ENCODE measurements around the gene PRKG1. TPM values are rescaled to one million over a fixed set of nuclear protein-coding genes. Genes with fewer than 3 reads are reported as not detected.
"Not testable (repeated sequence)": the region's sequence is repeated elsewhere in the genome, so short reads cannot be mapped to it uniquely, and the experiment has no call there.

PRKG1 gene
- total RNA-seq, 1 donor from 2014 or later = 28.2 TPM

DNA sequence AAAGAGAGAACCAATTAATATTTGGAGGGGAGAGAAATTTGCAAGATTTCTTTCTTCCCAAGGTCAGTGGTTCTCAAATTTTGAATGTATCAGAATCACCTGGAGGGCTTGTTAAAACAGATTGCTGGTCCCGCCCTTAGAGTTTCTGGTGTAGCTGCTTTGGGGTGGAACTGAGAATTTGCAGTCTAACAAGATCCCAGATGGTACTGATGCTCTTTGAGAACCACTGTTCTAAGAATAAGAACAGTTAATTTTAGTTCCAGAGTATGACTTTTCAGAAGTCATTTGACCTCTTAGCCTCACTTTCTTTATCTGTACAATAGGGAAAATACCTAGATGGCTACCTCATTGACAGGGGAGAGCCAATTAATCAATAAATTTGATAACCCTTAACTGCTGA lies 161.6 kb downstream of the PRKG1 start:
- no peak for ATAC-seq (ENCODE audit: poor library complexity)
- DNase-seq = no peak
- intact Hi-C loops (cut with DNase I) = no loop called here

DNA sequence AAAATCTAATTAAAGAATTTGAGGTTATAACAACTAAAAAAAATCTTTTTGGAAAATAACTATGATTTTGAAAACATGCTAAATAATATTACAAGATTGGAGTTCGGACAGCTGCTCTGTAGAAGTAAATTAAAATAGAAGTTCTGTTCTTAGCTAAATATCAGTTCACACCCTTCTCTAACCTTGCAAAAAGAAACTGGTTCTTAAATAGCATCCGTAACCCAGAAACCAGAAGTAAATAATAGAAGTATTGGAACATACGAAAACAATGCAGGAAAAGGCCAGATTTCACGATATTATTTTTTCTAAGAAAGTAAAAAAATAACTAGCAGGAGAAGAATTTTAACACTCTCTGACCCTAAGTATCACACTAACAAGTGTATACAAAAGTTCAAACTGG lies 164.7 kb downstream of the PRKG1 start:
- peak; percentile 65 for ATAC-seq (ENCODE audit: poor library complexity)
- intact Hi-C loops (cut with DNase I) = no loop called here
- no peak for DNase-seq

DNA sequence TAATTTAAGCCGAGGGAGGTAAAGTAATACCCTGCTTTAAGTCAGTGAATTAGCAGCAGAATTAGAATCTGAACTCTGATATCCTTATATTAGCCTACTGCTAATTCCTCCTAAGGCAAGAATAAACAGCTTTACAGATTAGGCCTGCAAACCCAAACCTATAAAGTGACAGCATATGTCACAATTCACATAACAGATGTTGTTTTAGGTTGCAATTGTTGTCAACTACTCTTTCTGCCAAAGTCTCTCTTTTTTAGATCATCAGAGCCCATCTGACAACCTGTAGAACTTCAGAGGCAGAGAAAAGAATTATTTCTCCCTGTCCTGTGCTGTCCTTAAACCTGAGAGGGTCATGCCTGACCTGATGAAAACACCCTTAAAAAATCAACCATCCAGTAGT lies 167.2 kb downstream of the PRKG1 start:
- no peak for ATAC-seq (ENCODE audit: poor library complexity)
- no peak for DNase-seq
- intact Hi-C loops (cut with DNase I) = loop anchor here (10.0 kb wide), 1 partner anchor 167 kb away; the partner anchor contains the start of gene PRKG1

DNA sequence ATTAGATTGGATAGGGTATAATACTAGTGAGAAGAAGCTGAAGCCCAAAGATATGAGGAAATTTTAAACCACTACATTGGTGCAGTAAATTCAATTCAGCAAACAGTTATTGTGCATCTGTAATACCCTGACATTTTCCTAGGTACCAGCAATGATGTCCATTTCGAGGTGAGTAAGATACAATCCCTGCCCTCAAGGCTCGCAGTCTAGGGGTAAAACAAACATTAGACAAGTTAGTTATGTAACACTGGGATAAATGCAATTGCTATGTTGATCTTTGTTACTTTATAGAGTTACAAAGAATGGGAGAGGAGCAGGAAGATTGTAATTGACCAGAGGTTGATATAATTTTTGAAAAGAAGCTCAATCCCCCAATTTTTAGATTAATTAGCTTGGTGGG lies 168.1 kb downstream of the PRKG1 start:
- intact Hi-C loops (cut with DNase I) = loop anchor here (10.0 kb wide), 1 partner anchor 168 kb away; the partner anchor contains the start of gene PRKG1
- ATAC-seq (ENCODE audit: poor library complexity) = no peak
- DNase-seq = no peak

DNA sequence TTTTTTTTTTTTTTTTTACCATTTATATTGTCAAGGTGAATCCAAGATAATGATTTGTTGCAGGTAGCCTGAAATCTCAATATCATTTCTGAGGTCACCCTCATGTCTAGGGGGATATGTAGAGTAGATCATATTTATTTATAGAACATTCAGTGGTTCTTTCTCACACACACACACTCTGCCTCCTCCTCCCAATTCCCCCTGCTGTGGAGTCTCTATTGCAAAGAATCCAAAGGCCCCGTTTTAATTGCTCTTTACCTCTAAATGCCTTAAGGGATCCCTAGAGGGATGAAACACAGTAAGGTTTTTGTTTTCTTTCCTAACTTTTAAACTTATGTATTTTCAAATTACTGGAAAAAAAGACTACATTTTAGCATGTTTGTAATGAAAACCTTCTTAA lies 170.0 kb downstream of the PRKG1 start:
- intact Hi-C loops (cut with DNase I) = loop anchor here (10.0 kb wide), 1 partner anchor 170 kb away; the partner anchor contains the start of gene PRKG1
- peak; percentile 76 for ATAC-seq (ENCODE audit: poor library complexity)
- DNase-seq = no peak

DNA sequence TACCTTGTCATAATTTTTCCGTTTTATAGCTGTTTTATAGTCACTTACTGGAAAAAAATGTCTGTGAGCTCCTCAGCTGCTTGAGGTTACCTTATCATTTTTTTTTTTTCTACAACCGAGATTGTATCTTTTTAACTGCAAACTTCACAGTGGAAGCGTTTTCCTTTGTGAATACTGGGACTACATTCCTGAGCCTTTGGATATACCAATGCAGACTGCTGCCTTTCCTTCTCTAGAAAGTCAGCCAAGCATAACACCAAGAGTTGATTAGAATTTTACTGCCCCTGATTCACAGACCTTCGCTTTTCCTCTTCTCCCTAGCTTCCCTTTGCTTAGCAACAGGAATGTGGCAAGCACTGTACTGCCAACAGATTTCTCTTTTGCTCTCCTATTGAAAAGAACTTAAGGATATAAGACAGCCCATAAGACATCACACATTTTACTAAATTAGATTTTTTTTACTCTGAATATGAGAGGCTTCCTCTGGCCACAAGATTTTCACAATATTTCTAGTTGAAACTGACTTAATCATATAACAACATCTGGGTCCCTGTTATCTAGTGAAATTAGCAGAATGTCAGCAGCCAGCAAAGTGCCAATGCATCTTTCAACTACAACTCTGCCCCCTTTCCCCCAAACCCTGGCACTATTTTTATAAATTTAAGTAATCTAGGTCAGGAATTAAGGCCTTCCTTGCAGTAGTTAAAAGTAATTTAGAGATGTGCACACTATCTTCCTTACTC lies 170.6 kb downstream of the PRKG1 start:
- ATAC-seq (ENCODE audit: poor library complexity) (peak; percentile 86), DNase-seq (no peak)
- intact Hi-C loops (cut with DNase I) = loop anchor here (10.0 kb wide), 1 partner anchor 170 kb away; the partner anchor contains the start of gene PRKG1

DNA sequence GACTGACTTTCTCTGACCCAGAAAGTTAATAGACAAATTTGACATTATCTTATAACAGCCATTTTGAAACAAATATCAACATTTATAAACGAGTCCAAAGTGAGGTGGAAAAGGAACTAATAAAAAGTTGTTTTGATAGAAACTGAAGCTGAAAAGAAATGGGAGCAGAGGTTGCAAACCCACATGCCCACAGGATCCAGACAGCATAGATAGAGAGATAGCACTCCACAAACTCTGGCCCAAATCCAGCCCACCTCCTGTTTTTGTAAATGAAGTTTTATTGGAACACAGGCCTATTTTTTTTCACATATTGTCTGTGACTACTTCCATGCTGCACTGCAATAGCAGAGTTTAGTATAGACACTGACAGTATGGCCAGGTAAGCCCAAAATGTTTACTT lies 171.9 kb downstream of the PRKG1 start:
- intact Hi-C loops (cut with DNase I) = loop anchor here (10.0 kb wide), 1 partner anchor 171 kb away; the partner anchor contains the start of gene PRKG1
- no peak for DNase-seq
- no peak for ATAC-seq (ENCODE audit: poor library complexity)

DNA sequence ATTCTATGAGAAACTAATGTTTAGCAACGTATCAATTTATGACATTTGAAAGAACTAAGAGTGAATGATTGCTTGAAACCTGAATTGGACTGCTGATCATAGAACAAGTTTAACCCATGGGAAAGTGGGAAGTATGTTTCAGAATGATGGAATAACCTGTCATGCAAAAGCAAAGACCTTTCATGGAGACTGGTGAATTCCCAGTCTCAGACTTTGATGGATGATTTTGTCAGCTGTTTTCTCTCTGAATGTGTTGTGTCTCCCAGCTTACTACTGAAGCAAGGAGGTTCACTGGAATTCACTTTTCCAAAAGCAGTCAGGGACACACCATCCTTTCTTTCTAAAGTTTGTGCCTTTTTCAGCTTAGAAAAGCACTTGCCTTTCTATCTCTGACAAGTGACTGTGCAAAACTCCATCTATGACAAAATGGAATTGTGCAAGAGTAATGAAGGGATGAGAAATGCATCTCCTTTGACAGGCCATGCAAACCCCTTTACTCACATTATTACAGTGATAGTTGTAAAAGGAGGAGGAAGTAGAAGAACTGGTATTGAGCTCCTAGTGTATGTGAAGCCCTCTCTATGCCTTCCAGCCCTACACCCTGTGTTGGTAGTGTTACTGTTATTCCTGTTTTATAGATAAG lies 176.1 kb downstream of the PRKG1 start:
- ATAC-seq (ENCODE audit: poor library complexity) = peak; percentile 18
- intact Hi-C loops (cut with DNase I) = no loop called here

DNA sequence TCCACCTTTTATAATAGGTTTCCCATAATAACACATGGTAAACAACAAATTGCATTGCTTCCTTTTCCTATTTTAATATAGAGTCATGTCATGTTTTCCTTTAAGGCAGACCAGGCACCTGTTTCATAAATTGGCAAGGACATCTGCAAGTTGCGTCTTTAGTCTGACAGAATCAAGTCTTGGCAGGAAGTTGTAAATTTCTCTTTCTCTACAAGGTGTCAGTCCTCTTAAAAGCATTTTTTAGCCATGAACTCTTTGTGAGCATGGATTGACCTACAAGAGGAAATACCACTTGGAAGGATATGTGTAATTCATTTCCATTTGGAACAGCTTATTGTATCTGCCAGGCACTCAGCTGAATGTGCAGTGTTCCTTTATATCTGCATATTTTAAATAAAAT lies 176.8 kb downstream of the PRKG1 start:
- intact Hi-C loops (cut with DNase I) = no loop called here
- no peak for ATAC-seq (ENCODE audit: poor library complexity)
- no peak for DNase-seq

More for the DNA sequence above, 176.1 kb downstream of the PRKG1 start:
- DNase-seq = no peak

DNA sequence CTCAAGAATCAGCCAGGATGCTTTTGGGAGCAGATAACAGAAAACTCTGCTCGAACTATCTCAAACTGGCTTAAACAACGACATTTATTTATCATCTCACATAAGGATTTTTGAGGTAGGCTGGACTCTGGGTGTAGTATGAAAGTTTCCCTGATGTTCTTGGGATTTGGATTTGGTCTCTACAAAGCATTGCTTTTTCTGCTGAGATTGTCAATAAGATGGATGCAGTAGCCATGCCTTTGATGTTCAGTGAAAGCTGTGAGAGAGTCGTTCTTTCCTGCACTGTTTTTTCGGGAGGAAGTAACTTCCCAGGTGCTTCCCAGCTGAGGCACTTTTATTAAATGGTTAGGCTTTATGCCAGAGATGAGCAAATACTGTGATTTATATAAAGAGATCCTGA lies 181.1 kb downstream of the PRKG1 start:
- DNase-seq (no peak), ATAC-seq (ENCODE audit: poor library complexity) (no peak)
- intact Hi-C loops (cut with DNase I) = no loop called here

DNA sequence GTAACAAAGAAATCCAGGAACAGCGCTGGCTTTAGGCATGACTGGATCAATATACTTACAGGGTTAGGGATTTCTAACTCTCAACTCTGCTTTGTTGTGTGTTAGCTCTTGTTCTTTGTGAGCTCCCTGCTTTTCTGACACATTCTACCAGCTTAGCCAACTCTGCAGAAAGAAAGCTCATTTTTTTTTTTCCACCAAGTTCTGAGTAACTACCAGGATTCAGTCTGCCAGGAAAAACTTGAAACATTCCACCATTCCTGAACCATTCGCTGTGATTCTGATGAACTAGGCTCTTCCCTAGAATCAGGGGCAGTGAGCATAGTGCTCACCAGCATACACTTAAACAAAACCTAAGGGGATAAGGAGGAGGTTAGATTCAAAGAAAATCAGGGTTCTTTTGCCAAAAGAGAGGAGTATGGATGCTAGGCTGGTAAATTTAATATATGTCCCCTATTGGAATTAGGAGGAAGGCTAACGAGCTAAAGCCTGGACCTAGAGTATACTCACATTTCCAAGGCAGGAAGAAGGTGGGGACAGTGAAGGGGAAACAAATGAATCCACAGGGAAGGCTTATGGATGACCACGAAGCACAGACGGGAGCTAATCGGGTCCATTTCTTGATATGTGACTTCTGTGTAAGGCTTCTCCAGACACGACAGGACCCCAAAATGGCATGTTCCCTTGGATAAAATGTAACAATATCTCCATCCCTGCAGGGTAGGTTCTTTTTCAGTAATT lies 183.4 kb downstream of the PRKG1 start:
- intact Hi-C loops (cut with DNase I) = no loop called here
- ATAC-seq (ENCODE audit: poor library complexity) = no peak
- DNase-seq = no peak

DNA sequence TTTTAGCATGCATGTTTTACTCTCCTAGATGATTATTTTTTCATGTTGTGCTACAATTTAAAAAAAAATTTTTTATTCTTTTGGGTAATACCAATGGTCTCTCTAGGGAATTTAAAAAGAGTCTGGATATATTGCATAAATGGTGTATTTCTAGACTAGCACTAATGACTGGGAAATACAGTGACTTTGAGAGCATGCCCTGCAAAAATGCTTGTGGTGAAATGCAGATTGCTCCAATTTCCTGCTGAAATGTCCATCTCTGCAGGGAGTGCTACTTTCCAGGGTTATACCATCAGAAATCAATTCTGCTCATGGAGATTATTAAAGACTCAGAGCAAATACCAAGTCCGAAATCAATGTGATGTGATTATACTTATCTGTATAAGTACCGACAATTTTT lies 186.1 kb downstream of the PRKG1 start:
- no peak for DNase-seq
- ATAC-seq (ENCODE audit: poor library complexity) = no peak
- intact Hi-C loops (cut with DNase I) = no loop called here

DNA sequence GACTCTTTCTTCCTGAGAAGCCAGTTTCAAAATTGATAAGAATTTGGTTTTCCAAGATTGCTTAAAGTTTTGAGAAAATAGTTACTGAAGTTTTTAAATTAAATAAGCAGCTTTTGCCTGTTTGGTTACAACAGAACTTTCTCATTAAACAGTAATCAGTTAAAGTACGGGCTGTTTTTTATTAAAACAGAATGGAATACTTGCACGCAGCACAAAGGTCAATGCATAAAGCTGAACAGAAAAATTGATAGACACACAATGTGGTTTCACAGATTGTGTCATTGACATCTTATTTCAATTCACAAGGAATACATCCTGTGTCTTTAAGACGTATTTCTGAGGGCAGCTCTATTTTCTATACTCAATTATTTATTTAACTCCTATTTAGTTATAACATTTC lies 192.2 kb downstream of the PRKG1 start:
- no peak for ATAC-seq (ENCODE audit: poor library complexity)
- DNase-seq = no peak
- intact Hi-C loops (cut with DNase I) = loop anchor here (5.0 kb wide), 1 partner anchor 341 kb away; no protein-coding TSS in a partner anchor

DNA sequence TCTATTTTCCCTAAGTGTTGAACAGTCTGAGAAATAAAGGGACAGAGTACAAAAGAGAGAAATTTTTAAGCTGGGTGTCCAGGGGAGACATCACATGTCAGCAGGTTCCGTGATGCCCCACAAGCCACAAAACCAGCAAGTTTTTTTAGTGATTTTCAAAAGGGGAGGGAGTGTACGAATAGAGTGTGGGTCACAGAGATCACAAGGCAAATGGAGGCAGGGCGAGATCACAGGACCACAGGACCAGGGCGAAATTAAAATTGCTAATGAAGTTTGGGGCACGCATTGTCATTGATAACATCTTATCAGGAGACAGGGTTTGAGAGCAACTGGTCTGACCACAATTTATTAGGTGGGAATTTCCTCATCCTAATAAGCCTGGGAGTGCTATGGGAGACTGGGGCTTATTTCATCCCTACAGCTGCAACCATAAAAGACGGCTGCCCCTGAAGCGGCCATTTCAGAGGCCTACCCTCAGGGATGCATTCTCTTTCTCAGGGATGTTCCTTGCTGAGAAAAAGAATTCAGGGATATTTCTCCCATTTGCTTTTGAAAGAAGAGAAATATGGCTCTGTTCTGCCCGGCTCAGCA lies 193.8 kb downstream of the PRKG1 start:
- not testable (repeated sequence) for ATAC-seq (ENCODE audit: poor library complexity); DNase-seq
- intact Hi-C loops (cut with DNase I) = loop anchor here (5.0 kb wide), 1 partner anchor 339 kb away; no protein-coding TSS in a partner anchor

DNA sequence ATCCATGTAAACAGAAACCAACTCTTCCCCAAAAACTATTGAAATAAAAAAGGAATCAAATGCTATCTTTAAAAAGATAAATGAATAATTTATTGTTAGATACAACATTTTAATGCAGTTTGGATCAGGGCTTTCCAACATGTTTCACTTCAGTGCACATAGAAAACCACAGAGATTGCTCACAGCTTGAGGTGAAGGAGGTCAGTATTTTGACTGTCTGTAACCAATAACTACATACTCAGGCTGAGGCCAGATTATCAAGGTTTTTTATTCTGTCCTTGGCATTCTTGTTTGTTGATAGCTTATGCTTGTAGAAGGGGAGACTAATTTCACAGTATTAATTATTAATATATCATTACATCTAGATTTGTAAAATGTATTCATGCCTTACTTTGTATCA lies 195.5 kb downstream of the PRKG1 start:
- ATAC-seq (ENCODE audit: poor library complexity) (no peak), DNase-seq (no peak)
- intact Hi-C loops (cut with DNase I) = loop anchor here (5.0 kb wide), 1 partner anchor 337 kb away; no protein-coding TSS in a partner anchor

DNA sequence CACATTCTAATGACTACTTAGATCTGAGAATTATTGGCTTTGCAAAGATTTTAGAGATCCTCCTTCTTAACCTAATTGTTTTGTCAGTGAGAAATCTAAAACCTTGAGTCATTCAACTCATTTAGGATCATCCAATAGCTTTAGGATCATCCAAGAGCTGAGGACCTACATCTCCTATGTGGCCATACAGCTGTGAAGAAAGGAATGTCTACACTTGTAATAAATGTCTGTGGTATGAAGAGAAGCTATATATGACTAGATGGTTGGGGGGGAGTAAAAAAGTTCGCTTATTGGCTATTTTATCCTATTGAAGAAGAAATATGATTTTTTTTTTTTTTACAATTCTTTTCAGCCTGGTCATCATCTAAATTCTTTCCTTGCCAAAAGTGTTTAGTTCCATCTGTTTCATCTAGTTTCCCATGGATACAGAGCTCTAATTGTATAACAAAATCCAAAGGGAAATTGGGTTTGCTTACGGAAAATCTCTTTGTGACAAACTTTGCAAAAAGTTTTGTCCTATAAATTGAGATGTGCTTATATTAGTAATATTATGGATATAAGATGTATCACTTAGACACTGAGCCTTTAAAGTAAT lies 196.7 kb downstream of the PRKG1 start:
- ATAC-seq (ENCODE audit: poor library complexity) = no peak
- DNase-seq = no peak
- intact Hi-C loops (cut with DNase I) = no loop called here

DNA sequence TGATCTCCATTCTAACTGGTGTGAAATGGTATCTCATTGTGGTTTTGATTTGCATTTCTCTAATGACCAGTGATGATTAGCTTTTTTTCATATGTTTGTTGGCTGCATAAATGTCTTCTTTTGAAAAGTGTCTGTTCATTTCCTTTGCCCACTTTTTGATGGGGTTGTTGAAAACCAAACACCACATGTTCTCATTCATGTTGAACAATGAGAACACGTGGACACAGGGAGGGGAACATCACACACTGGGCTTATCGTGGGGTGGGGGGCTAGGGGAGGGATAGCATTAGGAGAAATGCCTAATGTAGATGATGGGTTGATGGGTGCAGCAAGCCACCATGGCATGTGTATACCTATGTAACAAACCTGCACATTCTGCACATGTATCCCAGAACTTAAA lies 197.8 kb downstream of the PRKG1 start:
- intact Hi-C loops (cut with DNase I); ATAC-seq (ENCODE audit: poor library complexity): not testable (repeated sequence)

DNA sequence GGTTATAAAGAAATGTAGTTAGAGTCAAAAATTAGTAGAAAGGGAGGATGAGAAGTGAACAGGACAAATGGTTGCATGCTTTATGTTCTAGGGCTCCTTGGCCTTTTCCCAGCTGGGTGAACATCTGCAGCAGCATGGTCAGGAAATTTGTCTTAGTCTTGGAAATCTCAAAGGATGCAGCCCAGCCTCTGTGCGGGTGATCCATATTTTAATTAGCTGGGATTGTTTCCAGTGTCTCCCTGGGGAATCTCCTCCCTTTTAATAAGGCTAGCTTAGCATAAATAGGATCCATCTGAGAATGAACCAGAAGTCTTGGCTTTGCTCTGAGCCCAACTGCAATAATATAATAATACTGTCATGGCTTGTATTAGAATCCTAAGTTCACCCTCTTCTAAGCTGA lies 198.3 kb downstream of the PRKG1 start:
- intact Hi-C loops (cut with DNase I) = no loop called here
- ATAC-seq (ENCODE audit: poor library complexity) (peak; percentile 59), DNase-seq (no peak)

More for the DNA sequence above, 197.8 kb downstream of the PRKG1 start:
- DNase-seq = not testable (repeated sequence)

Measured in Right ventricle myocardium superior (tissue), 1 donor.